HUES6 (cell line): Measurements from ENCODE around the gene CCDC33.

Experiments
- H3K27ac ChIP-seq: 2 replicates; pipeline ENCODE4 v1.7.0; 2013; ENCODE audit warnings: low read depth, mild to moderate bottlenecking, low read length, inconsistent platforms
- H3K27me3 ChIP-seq: 2 replicates; pipeline ENCODE4 v1.6.1; 2013; ENCODE audit warnings: low read length; ENCODE audit not compliant: control insufficient read depth, insufficient read depth
- H3K36me3 ChIP-seq: 2 replicates; pipeline ENCODE4 v1.6.1; 2013; ENCODE audit warnings: low read length; ENCODE audit not compliant: control insufficient read depth, insufficient read depth
- H3K4me1 ChIP-seq: 2 replicates; pipeline ENCODE4 v1.6.1; 2013; ENCODE audit warnings: low read length; ENCODE audit not compliant: control insufficient read depth, insufficient read depth
- H3K4me3 ChIP-seq: 2 replicates; pipeline ENCODE4 v1.5.1; 2013; ENCODE audit warnings: low read depth, low read length
- H3K9ac ChIP-seq: one replicate; pipeline ENCODE4 v1.6.1; 2013; ENCODE audit warnings: mild to moderate bottlenecking, low read length
- H3K9me3 ChIP-seq: 2 replicates; pipeline ENCODE4 v1.6.1; 2013; ENCODE audit warnings: low read depth, low read length; ENCODE audit not compliant: control insufficient read depth, insufficient read depth

Gene CCDC33

DNA sequence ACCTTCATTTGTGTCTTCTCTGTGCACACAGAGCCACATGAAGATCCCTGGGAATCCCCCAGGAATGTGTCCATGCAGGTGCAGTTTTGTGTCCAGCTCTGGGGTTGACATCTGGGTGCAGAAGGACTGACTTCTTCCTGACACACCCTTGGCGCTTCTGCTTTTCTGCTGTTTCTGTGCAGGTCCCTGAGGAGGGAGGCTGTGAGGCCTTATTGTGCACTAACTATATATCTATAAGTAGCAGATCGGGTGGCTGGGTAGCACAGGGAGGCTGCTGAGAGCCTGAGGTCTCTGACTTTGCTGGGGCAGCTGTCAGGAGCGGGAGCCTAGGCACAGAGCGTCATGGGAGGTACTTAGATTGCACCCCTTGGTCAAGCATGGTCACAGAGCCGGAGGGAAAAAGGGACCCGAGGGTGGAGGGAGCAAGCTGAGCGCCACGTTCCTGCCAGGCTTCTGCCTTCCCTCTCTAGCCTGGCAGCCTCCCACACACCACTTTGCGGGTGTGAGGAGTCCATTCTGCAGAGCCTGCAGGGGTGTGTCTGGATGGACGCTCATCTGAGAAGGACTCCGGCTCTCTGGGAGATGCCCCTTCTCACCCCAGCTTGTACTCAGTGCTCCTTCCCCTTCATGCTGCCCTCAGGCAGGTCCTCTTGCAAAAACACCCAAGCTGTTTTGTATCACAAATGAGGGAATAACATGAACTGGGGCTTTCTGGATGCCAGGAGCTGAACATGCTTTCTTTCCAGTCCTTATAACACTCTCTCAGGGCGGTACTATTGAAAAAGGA is 23.9 kb downstream of the CCDC33 start:
- Histone ChIP-seq H3K36me3 (no peaks in the 10 kb centered on the region), H3K4me3 (no peak overlapping the region), H3K9ac (no peak overlapping the region), H3K4me1 (peaks cover 20% of the 10 kb centered on the region), H3K27ac (no peak overlapping the region), H3K27me3 (peaks cover 5% of the 10 kb centered on the region; the same call in 1 of the 2 replicates), H3K9me3 (no peaks in the 10 kb centered on the region)

DNA sequence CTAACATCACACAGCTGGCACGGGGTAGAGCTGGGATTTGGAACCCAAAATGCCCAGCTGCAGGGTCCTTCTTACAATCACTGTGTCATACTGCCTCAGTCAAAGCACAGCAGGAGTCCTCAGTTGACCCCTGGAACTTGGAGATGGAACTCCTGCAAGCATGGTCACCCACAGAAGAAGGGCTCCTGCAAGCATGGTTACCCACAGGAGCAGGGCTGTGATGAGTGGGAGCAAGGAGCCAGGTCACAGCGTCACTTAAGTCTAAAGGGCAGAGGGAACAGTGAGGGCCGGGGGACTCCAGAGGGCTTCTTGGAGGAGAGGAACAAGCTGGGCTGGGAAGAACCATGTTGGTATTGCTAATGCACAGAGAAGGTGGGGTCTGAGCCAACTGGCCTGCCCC is 24.9 kb downstream of the CCDC33 start:
- no peak overlapping the region for H3K27ac ChIP-seq
- no peaks in the 10 kb centered on the region for H3K9me3 ChIP-seq
- H3K27me3 ChIP-seq = peaks cover 5% of the 10 kb centered on the region; the same call in 1 of the 2 replicates
- H3K36me3 ChIP-seq = no peaks in the 10 kb centered on the region
- H3K9ac ChIP-seq = no peak overlapping the region
- no peak overlapping the region for H3K4me3 ChIP-seq
- peaks cover 20% of the 10 kb centered on the region for H3K4me1 ChIP-seq

DNA sequence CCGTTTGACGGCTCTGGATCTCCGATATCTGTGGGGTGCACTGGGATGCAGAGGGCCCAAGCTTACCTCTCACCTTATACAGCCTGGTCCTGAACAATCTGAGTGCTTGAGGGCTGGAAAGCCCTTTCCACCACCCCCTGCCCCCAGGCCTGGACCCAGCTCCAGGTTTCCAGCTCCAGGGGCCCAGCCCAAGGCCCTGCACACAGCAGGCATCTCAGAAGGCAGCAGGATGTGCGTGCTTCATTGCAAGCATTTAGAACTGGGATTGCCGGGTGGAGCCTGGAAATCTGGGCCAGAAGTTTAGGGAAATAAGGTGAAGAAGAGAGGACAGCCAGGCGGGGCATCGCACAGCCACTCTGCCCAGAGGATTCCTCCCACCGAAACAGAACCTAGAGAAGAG is 25.6 kb downstream of the CCDC33 start:
- Histone ChIP-seq H3K9ac (no peak overlapping the region), H3K9me3 (no peaks in the 10 kb centered on the region), H3K4me1 (peaks cover 20% of the 10 kb centered on the region), H3K27ac (no peak overlapping the region), H3K4me3 (no peak overlapping the region), H3K36me3 (no peaks in the 10 kb centered on the region), H3K27me3 (peaks cover 5% of the 10 kb centered on the region; the same call in 1 of the 2 replicates)

DNA sequence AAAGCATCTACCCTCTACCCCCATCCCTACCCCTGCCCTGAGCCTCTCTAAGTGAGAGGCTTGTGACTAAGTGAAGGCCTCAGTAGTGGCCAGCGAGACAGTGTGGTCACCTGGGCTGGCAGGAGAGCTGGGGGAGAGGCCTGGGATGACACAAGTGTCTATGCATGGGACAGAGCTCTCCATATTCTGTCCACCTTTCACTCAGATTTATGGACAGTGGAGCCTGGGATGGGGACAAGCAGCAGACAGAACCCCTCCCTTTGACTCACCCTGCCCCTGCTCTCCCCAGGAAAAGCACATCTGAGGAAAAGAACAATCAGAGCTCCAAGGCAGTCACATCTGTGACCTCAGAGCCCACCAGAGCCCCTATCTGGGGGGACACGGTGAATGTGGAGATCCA is 26.0 kb downstream of the CCDC33 start:
- Histone ChIP-seq H3K9ac (no peak overlapping the region), H3K27ac (no peak overlapping the region), H3K4me3 (no peak overlapping the region), H3K27me3 (peaks cover 5% of the 10 kb centered on the region; the same call in 1 of the 2 replicates), H3K4me1 (peaks cover 20% of the 10 kb centered on the region), H3K36me3 (no peaks in the 10 kb centered on the region), H3K9me3 (no peaks in the 10 kb centered on the region)

DNA sequence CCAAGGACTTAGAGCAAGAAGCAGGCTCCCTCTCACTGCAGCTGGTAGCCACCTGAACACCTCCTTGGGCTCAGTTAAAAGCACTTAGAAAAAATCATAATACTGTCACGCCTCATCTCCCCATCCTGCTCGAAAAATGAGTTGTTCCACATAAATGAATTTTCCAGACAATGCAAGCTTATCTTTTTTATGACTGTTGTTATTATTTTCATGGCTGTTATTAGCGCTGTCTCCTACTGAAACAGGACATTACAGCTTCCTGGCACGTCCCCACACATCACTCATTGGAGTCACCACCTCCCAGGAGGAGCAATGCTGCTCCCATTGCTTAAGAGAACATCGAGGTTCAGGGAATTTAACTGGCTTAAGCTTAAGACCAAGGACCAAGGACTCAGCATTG is 26.5 kb downstream of the CCDC33 start:
- no peaks in the 10 kb centered on the region for H3K36me3 ChIP-seq
- H3K27me3 ChIP-seq = peaks cover 5% of the 10 kb centered on the region; the same call in 1 of the 2 replicates
- no peak overlapping the region for H3K4me3 ChIP-seq
- peaks cover 20% of the 10 kb centered on the region for H3K4me1 ChIP-seq
- H3K9me3 ChIP-seq = no peaks in the 10 kb centered on the region
- H3K9ac ChIP-seq = no peak overlapping the region
- H3K27ac ChIP-seq = no peak overlapping the region

DNA sequence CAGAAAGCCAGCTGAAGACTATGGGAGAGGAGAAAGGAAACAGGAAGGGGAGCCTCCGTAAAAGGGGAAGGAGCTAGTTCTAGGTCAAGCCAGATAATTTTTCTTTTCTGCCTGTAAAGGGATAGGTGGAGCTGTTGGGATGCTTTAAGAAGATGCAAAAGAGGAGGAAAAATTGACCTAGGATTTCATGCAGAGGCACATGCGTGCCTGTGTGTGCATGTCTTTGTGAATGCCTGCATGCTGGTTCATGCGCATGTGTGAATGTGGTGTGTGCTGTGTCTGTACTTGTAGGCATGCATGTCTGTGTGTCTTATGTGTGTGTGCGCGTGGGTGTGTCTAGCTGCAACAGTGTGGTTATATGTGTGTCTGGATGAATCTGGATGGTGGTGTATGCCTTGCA is 27.3 kb downstream of the CCDC33 start:
- H3K36me3 ChIP-seq = no peaks in the 10 kb centered on the region
- no peak overlapping the region for H3K4me3 ChIP-seq
- peaks cover 19% of the 10 kb centered on the region for H3K4me1 ChIP-seq
- H3K9me3 ChIP-seq = no peaks in the 10 kb centered on the region
- no peak overlapping the region for H3K27ac ChIP-seq
- H3K27me3 ChIP-seq = peaks cover 5% of the 10 kb centered on the region; the same call in 1 of the 2 replicates
- H3K9ac ChIP-seq = no peak overlapping the region

DNA sequence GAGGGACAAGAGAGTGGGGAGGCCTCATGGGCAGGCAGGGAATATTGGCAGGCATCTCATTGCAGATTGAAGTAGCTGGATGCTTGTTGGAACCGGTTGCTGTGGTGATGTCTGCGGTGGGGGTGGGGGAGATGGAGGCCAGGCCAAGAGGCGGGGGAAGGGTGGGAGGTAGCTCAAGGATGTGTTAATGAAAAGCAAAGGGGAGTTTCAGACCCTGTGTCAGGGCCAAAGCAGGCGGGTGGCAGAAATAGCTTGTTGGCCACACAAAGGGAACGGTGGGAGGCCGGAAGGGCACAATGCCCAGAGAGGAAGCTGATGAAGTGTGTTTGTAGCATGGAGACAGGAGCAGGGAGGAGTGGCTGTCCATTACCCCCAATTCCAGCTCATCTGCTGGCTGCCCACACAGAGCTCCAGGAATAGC is 28.0 kb downstream of the CCDC33 start:
- Histone ChIP-seq H3K36me3 (no peaks in the 10 kb centered on the region), H3K4me3 (no peak overlapping the region), H3K27ac (no peak overlapping the region), H3K9me3 (no peaks in the 10 kb centered on the region), H3K4me1 (peaks cover 14% of the 10 kb centered on the region), H3K27me3 (peaks cover 5% of the 10 kb centered on the region; the same call in 1 of the 2 replicates), H3K9ac (no peak overlapping the region)

DNA sequence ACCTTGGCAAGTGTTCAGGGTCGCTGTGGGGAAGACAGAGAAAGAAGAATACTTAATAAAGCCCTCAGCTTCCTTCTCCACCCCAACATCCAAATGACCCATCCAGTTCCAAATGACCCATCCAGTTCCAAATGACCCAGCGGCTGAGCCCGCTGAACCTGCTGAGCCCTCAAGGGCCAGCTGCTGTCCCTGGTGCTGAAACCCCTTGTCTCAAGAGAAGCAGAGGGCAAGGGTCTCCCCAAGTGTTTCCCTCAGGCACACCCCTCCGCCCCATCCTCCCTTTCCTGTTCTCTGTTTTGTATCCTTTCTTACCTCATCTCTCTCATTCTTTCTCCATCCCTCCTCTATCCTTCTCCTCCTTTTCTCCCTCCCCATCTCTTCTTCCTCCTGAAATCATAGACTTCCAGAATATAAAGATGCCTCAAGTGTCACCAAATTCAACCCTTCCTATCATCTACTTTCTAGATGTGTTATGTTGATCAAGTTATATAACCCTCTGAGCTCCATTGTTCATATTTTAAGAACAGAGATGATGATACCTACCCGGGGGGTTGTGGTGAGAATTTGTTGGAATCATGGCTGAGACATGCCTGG is 29.0 kb downstream of the CCDC33 start:
- H3K9me3 ChIP-seq = no peaks in the 10 kb centered on the region
- H3K9ac ChIP-seq = no peak overlapping the region
- 0 out of 2 replicates have a peak, but pooled peaks cover under 1% of the 10 kb centered on the region for H3K27me3 ChIP-seq
- no peaks in the 10 kb centered on the region for H3K36me3 ChIP-seq
- no peak overlapping the region for H3K4me3 ChIP-seq
- H3K4me1 ChIP-seq = peaks cover 13% of the 10 kb centered on the region
- no peak overlapping the region for H3K27ac ChIP-seq

DNA sequence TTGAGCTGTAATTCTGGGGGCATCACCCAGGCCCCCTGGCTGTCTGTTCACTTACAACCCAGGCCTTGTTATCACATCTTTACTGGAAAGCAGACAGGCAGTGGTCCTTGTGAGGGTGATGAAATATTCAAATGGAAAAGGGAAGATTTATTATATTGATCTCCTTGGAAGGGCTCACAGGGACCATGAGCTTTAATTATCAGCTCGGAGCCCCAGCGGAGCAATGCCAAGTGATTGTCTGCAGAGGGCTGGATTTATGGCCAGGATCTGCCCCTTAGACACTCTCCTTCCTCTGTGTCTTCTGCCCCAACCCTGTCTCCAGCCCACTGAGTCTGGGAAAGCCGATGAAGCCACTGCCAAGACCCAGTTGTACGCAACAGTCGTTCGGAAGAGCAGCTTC is 31.9 kb downstream of the CCDC33 start:
- Histone ChIP-seq H3K4me3 (no peak overlapping the region), H3K27me3 (no peaks in the 10 kb centered on the region; the same call in 1 of the 2 replicates), H3K9me3 (no peaks in the 10 kb centered on the region), H3K9ac (no peak overlapping the region), H3K4me1 (peaks cover 13% of the 10 kb centered on the region), H3K27ac (no peak overlapping the region), H3K36me3 (no peaks in the 10 kb centered on the region)

DNA sequence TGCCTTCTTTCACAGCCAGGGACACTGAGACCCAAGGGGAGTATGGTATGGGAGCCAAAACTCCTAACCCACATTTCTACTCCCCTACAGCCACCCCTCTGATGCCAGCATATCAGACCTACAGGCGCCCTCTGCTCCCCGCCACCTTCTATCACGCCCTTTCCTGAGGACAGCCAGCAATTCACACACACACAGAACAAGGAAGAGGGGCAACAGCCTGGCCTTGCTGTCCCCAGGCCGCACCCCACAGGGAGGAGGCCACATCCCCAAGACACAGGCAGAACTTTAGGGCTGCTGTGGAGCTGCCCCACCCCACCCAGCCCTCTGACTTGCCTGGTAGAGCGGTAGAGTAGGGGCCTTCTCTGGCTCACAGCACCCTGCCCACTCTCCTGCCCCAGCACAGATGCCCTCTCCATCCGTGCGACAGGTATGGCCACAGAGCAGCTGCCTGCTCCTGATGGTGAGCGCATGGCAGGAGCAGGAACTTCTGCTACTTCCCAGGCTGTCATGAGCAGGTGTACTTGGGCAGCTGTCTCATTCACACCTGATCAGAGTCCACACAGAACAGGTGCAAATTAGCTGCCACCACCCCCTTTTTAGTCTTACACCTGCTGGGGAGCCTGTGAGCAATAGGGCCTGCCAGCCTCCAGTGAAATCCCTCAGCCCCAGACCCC is 33.4 kb downstream of the CCDC33 start:
- Histone ChIP-seq H3K36me3 (no peaks in the 10 kb centered on the region), H3K9ac (no peak overlapping the region), H3K4me3 (no peak overlapping the region), H3K27me3 (no peaks in the 10 kb centered on the region; the same call in 1 of the 2 replicates), H3K27ac (no peak overlapping the region), H3K4me1 (peaks cover 4% of the 10 kb centered on the region; the same call in 1 of the 2 replicates), H3K9me3 (no peaks in the 10 kb centered on the region)

DNA sequence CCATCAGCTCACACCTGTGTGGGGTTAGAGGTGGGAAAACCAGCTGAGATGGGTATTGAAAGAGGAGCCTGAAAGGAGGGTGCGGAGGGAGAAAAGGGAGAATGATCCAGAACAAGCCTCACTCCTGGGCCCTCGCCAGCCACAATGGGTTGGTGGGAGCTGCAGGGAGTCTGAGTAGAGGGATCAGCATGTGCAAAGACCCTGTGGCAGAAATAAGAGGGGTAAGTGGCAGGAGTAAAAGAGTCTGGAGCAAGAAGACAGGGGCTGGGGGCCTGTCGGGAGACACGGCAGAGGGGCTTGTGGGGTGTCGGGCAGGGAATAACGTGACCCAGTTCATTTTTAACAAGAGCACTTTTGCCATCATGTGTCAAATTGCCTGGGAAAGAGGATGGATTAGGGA is 34.0 kb downstream of the CCDC33 start:
- Histone ChIP-seq H3K36me3 (no peaks in the 10 kb centered on the region), H3K27ac (no peak overlapping the region), H3K4me1 (no peaks in the 10 kb centered on the region), H3K9ac (no peak overlapping the region), H3K27me3 (no peaks in the 10 kb centered on the region; the same call in 1 of the 2 replicates), H3K9me3 (no peaks in the 10 kb centered on the region), H3K4me3 (no peak overlapping the region)
